ENCODE data around the gene ETFA. TPM values are rescaled to one million over a fixed set of nuclear protein-coding genes. Genes with fewer than 3 reads are reported as not detected.

The ETFA gene
- total RNA-seq, 1 donor from 2014 or later, result 117 TPM

- H3K4me3 Mint-ChIP-seq (ENCODE audit: unreplicated experiment), result no peak overlapping the region
- H3K36me3 Mint-ChIP-seq (ENCODE audit: low read depth), result no peaks in the 10 kb centered on the region
- H3K27ac Mint-ChIP-seq (ENCODE audit: unreplicated experiment), result no peak overlapping the region
- H3K9me3 Mint-ChIP-seq (ENCODE audit: low read depth), result no peaks in the 10 kb centered on the region
- TF ChIP-seq CTCF (IDR thresholded peaks at IDR 0.05), result no peak
- peaks cover 52% of the 10 kb centered on the region for H3K4me1 Mint-ChIP-seq (ENCODE audit: low read depth)
- no peak for DNase-seq (ENCODE audit: low spot score)
- no peaks in the 10 kb centered on the region for H3K27me3 Mint-ChIP-seq (ENCODE audit: low read depth)
These were observed 145.3 kb downstream of the ETFA start for GRCh38 chr15:76165951-76166350.

Other genes starting within 250 kb of the ETFA start
- gene ISL2, start 25.3 kb upstream of the ETFA start, total RNA-seq, result not detected in 3 replicates

Measured in chondrocyte (in vitro differentiated cells).